CD8-positive, alpha-beta memory T cell (primary cell): ENCODE results near the gene TRAPPC13. TPM values are rescaled to one million over a fixed set of nuclear protein-coding genes. Genes with fewer than 3 reads are reported as not detected.
A peak's percentile ranks its signal among the peaks of the same experiment; 100 is the strongest.

ENCODE experiments used
- CTCF ChIA-PET: fragments of 350-600 bp; sonication (Branson Sonifier 250); formaldehyde crosslinking; loops from one replicate; lab custom pipeline; 2021; ENCODE audit warnings: antibody characterized with exemption; lab: Charles Lee
- POLR2A ChIA-PET: fragments of 350-600 bp; sonication (Branson Sonifier 250); formaldehyde crosslinking; loops from one replicate; lab custom pipeline; 2021; ENCODE audit warnings: antibody characterized with exemption; lab: Charles Lee
- DNase-seq, 5 donors: peaks; one replicate each; pipeline versions ENCODE4 v3.0.0 to v3.0.0-alpha.2; 2020 to 2022; ENCODE audit warnings: mixed read lengths in 1 of 5
- H3K27ac ChIP-seq: one replicate; pipeline ENCODE4 v1.7.0; 2013; ENCODE audit warnings: low read depth, mild to moderate bottlenecking, low read length, moderate library complexity
- H3K27me3 ChIP-seq: 2 replicates; pipeline ENCODE4 v1.7.0; 2013; ENCODE audit warnings: low read length, mild to moderate bottlenecking; ENCODE audit not compliant: insufficient read depth, poor library complexity, severe bottlenecking
- H3K36me3 ChIP-seq: 2 replicates; pipeline ENCODE4 v1.7.0; 2013; ENCODE audit warnings: mild to moderate bottlenecking, low read length, moderate library complexity; ENCODE audit not compliant: insufficient read depth
- H3K4me1 ChIP-seq: 2 replicates; pipeline ENCODE4 v1.7.0; 2013; ENCODE audit warnings: mild to moderate bottlenecking, low read length, moderate library complexity; ENCODE audit not compliant: insufficient read depth
- H3K4me3 ChIP-seq: 2 replicates; pipeline ENCODE4 v1.7.0; 2013; ENCODE audit warnings: mild to moderate bottlenecking, low read length
- H3K9me3 ChIP-seq: 2 replicates; pipeline ENCODE4 v1.7.0; 2013; ENCODE audit warnings: mild to moderate bottlenecking, low read length
- H3K27ac Mint-ChIP-seq, 8 donors: one replicate each; pipeline ENCODE4 v1.8.0; 2020 to 2021; ENCODE audit warnings: mixed read lengths in 8 of 8, mild to moderate bottlenecking in 6 of 8, inconsistent platforms in 3 of 8, moderate library complexity in 3 of 8
- H3K27me3 Mint-ChIP-seq, 2 donors: one replicate each; pipeline ENCODE4 v1.8.0; 2020 to 2021; ENCODE audit warnings: mixed read lengths in 2 of 2, mild to moderate bottlenecking in 1 of 2, moderate library complexity in 1 of 2
- H3K36me3 Mint-ChIP-seq, 3 donors: one replicate each; pipeline ENCODE4 v1.8.0; 2020 to 2021; ENCODE audit warnings: mixed read lengths in 3 of 3, inconsistent platforms in 1 of 3, mild to moderate bottlenecking in 1 of 3
- H3K4me1 Mint-ChIP-seq, 3 donors: one replicate each; pipeline ENCODE4 v1.8.0; 2020 to 2021; ENCODE audit warnings: mixed read lengths in 3 of 3, inconsistent platforms in 1 of 3, mild to moderate bottlenecking in 1 of 3
- H3K4me3 Mint-ChIP-seq, 7 donors: one replicate each; pipeline ENCODE4 v1.8.0; 2020 to 2021; ENCODE audit warnings: mixed read lengths in 7 of 7, mild to moderate bottlenecking in 6 of 7, moderate library complexity in 4 of 7, inconsistent platforms in 2 of 7
- H3K9me3 Mint-ChIP-seq, 5 donors: one replicate each; pipeline ENCODE4 v1.8.0; 2020 to 2022; ENCODE audit warnings: mixed read lengths in 5 of 5, mild to moderate bottlenecking in 3 of 5, moderate library complexity in 2 of 5, inconsistent platforms in 1 of 5
- polyA plus RNA-seq: library from polyadenylated mRNA; unstranded; fragments of 300-500 nt; fragmentation: Illumina TruSeq; gene quantifications from one replicate; pipeline ENCODE4 v1.2.3, GENCODE V29; 2021
- total RNA-seq, 2 experiments: library from RNA; stranded (reverse); gene quantifications; one replicate each; pipeline ENCODE4 v1.2.3, GENCODE V29; 2021

Gene TRAPPC13
- total and polyA plus RNA-seq, 3 experiments from 2014 or later, result 15.7 to 25.2 (median 24.1) TPM

GRCh38 chr5:65682148-65682547, 57.3 kb downstream of the TRAPPC13 start:
- DNase-seq, result no peak
- no peaks in the 10 kb centered on the region for H3K9me3 Mint-ChIP-seq
- ChIA-PET CTCF (no interaction called here), POLR2A (no interaction called here)
- peaks cover 25 to 44% (median 37%) of the 10 kb centered on the region in 3 donors for H3K4me1 Mint-ChIP-seq
- H3K27ac Mint-ChIP-seq, result peak overlapping the region in 2 of 8 donors; percentile 25 to 76
- Histone ChIP-seq H3K4me3 (no peak overlapping the region), H3K4me1 (peaks cover 5% of the 10 kb centered on the region), H3K9me3 (no peaks in the 10 kb centered on the region), H3K27ac (no peak overlapping the region), H3K36me3 (peaks cover 29% of the 10 kb centered on the region), H3K27me3 (no peaks in the 10 kb centered on the region)
- H3K27me3 Mint-ChIP-seq, result no peaks in the 10 kb centered on the region
- peaks cover 6 to 91% (median 34%) of the 10 kb centered on the region in 3 donors for H3K36me3 Mint-ChIP-seq
- H3K4me3 Mint-ChIP-seq, result no peak overlapping the region

- H3K36me3 ChIP-seq, result peaks cover 22% of the 10 kb centered on the region
- ChIA-PET POLR2A (no interaction called here), CTCF (interaction anchor here (0.7 kb wide), 1 partner anchor 132 kb away, joined by 3 read pairs; no protein-coding TSS in a partner anchor)
- H3K27ac Mint-ChIP-seq, result peak overlapping the region in 2 of 8 donors; percentile 4 to 20
- no peaks in the 10 kb centered on the region for H3K9me3 ChIP-seq
- H3K27me3 Mint-ChIP-seq, result no peaks in the 10 kb centered on the region
- no peak for DNase-seq
- peaks cover 5 to 50% (median 12%) of the 10 kb centered on the region in 3 donors for H3K36me3 Mint-ChIP-seq
- H3K4me1 Mint-ChIP-seq, result peaks cover 4 to 12% (median 12%) of the 10 kb centered on the region in 3 donors
- H3K4me1 ChIP-seq, result no peaks in the 10 kb centered on the region
- H3K4me3 ChIP-seq, result no peak overlapping the region
- H3K4me3 Mint-ChIP-seq, result no peak overlapping the region
- no peaks in the 10 kb centered on the region for H3K27me3 ChIP-seq
- H3K27ac ChIP-seq, result no peak overlapping the region
- H3K9me3 Mint-ChIP-seq, result no peaks in the 10 kb centered on the region
These were observed 68.3 kb downstream of the TRAPPC13 start for GRCh38 chr5:65693121-65693520.

- Mint-ChIP-seq H3K9me3 (no peaks in the 10 kb centered on the region), H3K4me1 (peaks cover 8 to 24% (median 15%) of the 10 kb centered on the region in 3 donors), H3K27ac (no peak overlapping the region), H3K36me3 (peaks cover 20 to 56% (median 24%) of the 10 kb centered on the region in 3 donors), H3K4me3 (no peak overlapping the region), H3K27me3 (no peaks in the 10 kb centered on the region)
- ChIA-PET POLR2A (interaction anchor here (0.6 kb wide), 1 partner anchor 18 kb away, joined by 3 read pairs; no protein-coding TSS in a partner anchor), CTCF (no interaction called here)
- H3K36me3 ChIP-seq, result peaks cover 22% of the 10 kb centered on the region
- no peak overlapping the region for H3K27ac ChIP-seq
- DNase-seq, result no peak
- H3K4me1 ChIP-seq, result no peaks in the 10 kb centered on the region
- no peaks in the 10 kb centered on the region for H3K9me3 ChIP-seq
- no peak overlapping the region for H3K4me3 ChIP-seq
- no peaks in the 10 kb centered on the region for H3K27me3 ChIP-seq
These were observed 70.4 kb downstream of the TRAPPC13 start for GRCh38 chr5:65695162-65695755.

GRCh38 chr5:65695896-65696295, 71.1 kb downstream of the TRAPPC13 start:
- no peak for DNase-seq
- Histone ChIP-seq H3K27ac (no peak overlapping the region), H3K9me3 (no peaks in the 10 kb centered on the region), H3K4me3 (no peak overlapping the region), H3K27me3 (no peaks in the 10 kb centered on the region), H3K4me1 (no peaks in the 10 kb centered on the region), H3K36me3 (peaks cover 19% of the 10 kb centered on the region)
- ChIA-PET POLR2A (no interaction called here), CTCF (no interaction called here)
- Mint-ChIP-seq H3K4me3 (no peak overlapping the region), H3K27ac (no peak overlapping the region), H3K27me3 (no peaks in the 10 kb centered on the region), H3K9me3 (no peaks in the 10 kb centered on the region), H3K36me3 (peaks cover 18 to 53% (median 19%) of the 10 kb centered on the region in 3 donors), H3K4me1 (peaks cover 8 to 22% (median 11%) of the 10 kb centered on the region in 3 donors)

- ChIA-PET CTCF (no interaction called here), POLR2A (no interaction called here)
- Histone ChIP-seq H3K4me1 (no peaks in the 10 kb centered on the region), H3K27me3 (no peaks in the 10 kb centered on the region), H3K9me3 (no peaks in the 10 kb centered on the region), H3K4me3 (no peak overlapping the region), H3K27ac (no peak overlapping the region), H3K36me3 (peaks cover 18% of the 10 kb centered on the region)
- Mint-ChIP-seq H3K9me3 (no peaks in the 10 kb centered on the region), H3K4me1 (peaks cover 8 to 20% (median 8%) of the 10 kb centered on the region in 3 donors), H3K4me3 (no peak overlapping the region), H3K27me3 (no peaks in the 10 kb centered on the region), H3K27ac (no peak overlapping the region), H3K36me3 (peaks cover 19 to 54% (median 22%) of the 10 kb centered on the region in 3 donors)
- no peak for DNase-seq
These were observed 72.1 kb downstream of the TRAPPC13 start for GRCh38 chr5:65696892-65697291.

GRCh38 chr5:65699338-65699737, 74.5 kb downstream of the TRAPPC13 start:
- POLR2A ChIA-PET, result no interaction called here

GRCh38 chr5:65702036-65702435, 77.2 kb downstream of the TRAPPC13 start:
- Histone ChIP-seq H3K4me1 (no peaks in the 10 kb centered on the region), H3K9me3 (no peaks in the 10 kb centered on the region), H3K27me3 (no peaks in the 10 kb centered on the region), H3K4me3 (no peak overlapping the region), H3K27ac (no peak overlapping the region), H3K36me3 (peaks cover 18% of the 10 kb centered on the region)
- Mint-ChIP-seq H3K9me3 (no peaks in the 10 kb centered on the region), H3K4me3 (no peak overlapping the region), H3K36me3 (peaks cover 26 to 78% (median 32%) of the 10 kb centered on the region in 3 donors), H3K4me1 (peaks cover 8 to 19% (median 12%) of the 10 kb centered on the region in 3 donors), H3K27me3 (no peaks in the 10 kb centered on the region), H3K27ac (no peak overlapping the region)
- no peak for DNase-seq
- CTCF ChIA-PET, result no interaction called here
- POLR2A ChIA-PET, result no interaction called here

More at GRCh38 chr5:65699338-65699737, 74.5 kb downstream of the TRAPPC13 start:
- Histone ChIP-seq H3K27ac (no peak overlapping the region), H3K36me3 (peaks cover 28% of the 10 kb centered on the region), H3K27me3 (no peaks in the 10 kb centered on the region), H3K9me3 (no peaks in the 10 kb centered on the region), H3K4me1 (no peaks in the 10 kb centered on the region), H3K4me3 (no peak overlapping the region)
- DNase-seq, result no peak
- Mint-ChIP-seq H3K9me3 (no peaks in the 10 kb centered on the region), H3K36me3 (peaks cover 26 to 55% (median 29%) of the 10 kb centered on the region in 3 donors), H3K4me1 (peaks cover 6 to 19% (median 8%) of the 10 kb centered on the region in 3 donors), H3K27me3 (no peaks in the 10 kb centered on the region), H3K4me3 (no peak overlapping the region), H3K27ac (no peak overlapping the region)
- CTCF ChIA-PET, result no interaction called here

GRCh38 chr5:65704621-65705239, 79.9 kb downstream of the TRAPPC13 start:
- no peak overlapping the region for H3K27ac ChIP-seq
- Mint-ChIP-seq H3K27ac (peak overlapping the region in 4 of 8 donors; percentile 5 to 92 (median 52)), H3K9me3 (no peaks in the 10 kb centered on the region), H3K4me1 (peaks cover 5 to 12% (median 7%) of the 10 kb centered on the region in 3 donors), H3K27me3 (no peaks in the 10 kb centered on the region), H3K36me3 (peaks cover 15 to 73% (median 23%) of the 10 kb centered on the region in 3 donors), H3K4me3 (no peak overlapping the region)
- peaks cover 23% of the 10 kb centered on the region for H3K36me3 ChIP-seq
- DNase-seq, result no peak
- no peaks in the 10 kb centered on the region for H3K9me3 ChIP-seq
- H3K4me1 ChIP-seq, result no peaks in the 10 kb centered on the region
- H3K27me3 ChIP-seq, result no peaks in the 10 kb centered on the region
- ChIA-PET POLR2A (no interaction called here), CTCF (interaction anchor here (0.8 kb wide), 1 partner anchor 32 kb away, joined by 3 read pairs; no protein-coding TSS in a partner anchor)
- no peak overlapping the region for H3K4me3 ChIP-seq
